Measurements from ENCODE around the gene CCDC102A.

DNA sequence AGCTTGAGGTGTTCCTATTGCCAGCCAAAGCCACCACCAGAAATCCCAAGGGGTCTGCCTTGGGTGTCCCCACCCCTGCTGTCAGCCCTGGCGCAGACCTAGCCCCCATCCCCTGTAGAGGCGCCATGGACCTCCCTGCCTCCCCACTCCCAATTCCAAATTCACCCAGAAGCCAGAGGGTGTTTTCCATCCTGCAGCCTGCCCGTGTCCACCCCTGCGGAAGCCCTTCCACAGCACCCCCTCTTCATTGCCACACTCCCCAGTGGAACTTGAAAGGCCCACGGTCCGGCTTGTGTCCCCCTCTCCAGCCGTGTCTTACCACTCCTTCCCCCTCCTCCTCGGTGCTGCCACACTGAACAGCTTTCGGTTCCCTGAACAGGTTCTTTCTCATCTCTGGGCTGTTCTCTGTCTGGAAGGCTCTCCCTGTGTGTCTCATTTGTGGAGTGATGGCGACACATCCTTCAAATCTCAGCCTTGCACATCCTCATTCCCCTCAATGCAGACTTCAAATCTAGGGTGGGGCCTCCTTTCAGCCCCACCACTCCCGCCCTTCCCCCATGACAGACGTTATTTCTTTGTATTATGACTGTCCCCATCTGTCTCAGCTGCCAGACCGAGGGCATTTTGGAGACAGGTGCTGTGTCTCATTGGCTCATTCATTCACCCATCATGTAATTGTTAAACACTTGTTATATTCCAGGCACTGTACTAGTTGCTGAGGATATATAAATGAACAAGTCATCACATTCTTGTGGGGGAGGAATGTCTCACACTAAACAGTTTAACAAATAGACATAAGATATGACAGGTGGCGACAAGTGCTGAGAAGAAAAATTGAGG, 42.4 kb upstream of the CCDC102A start:
- TF ChIP-seq, protein P1, sequence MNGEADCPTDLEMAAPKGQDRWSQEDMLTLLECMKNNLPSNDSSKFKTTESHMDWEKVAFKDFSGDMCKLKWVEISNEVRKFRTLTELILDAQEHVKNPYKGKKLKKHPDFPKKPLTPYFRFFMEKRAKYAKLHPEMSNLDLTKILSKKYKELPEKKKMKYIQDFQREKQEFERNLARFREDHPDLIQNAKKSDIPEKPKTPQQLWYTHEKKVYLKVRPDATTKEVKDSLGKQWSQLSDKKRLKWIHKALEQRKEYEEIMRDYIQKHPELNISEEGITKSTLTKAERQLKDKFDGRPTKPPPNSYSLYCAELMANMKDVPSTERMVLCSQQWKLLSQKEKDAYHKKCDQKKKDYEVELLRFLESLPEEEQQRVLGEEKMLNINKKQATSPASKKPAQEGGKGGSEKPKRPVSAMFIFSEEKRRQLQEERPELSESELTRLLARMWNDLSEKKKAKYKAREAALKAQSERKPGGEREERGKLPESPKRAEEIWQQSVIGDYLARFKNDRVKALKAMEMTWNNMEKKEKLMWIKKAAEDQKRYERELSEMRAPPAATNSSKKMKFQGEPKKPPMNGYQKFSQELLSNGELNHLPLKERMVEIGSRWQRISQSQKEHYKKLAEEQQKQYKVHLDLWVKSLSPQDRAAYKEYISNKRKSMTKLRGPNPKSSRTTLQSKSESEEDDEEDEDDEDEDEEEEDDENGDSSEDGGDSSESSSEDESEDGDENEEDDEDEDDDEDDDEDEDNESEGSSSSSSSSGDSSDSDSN (CRISPR knock-in tag; IDR thresholded peaks at IDR 0.05), result no peak
- TF ChIP-seq, protein P2, sequence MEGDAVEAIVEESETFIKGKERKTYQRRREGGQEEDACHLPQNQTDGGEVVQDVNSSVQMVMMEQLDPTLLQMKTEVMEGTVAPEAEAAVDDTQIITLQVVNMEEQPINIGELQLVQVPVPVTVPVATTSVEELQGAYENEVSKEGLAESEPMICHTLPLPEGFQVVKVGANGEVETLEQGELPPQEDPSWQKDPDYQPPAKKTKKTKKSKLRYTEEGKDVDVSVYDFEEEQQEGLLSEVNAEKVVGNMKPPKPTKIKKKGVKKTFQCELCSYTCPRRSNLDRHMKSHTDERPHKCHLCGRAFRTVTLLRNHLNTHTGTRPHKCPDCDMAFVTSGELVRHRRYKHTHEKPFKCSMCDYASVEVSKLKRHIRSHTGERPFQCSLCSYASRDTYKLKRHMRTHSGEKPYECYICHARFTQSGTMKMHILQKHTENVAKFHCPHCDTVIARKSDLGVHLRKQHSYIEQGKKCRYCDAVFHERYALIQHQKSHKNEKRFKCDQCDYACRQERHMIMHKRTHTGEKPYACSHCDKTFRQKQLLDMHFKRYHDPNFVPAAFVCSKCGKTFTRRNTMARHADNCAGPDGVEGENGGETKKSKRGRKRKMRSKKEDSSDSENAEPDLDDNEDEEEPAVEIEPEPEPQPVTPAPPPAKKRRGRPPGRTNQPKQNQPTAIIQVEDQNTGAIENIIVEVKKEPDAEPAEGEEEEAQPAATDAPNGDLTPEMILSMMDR (CRISPR knock-in tag; IDR thresholded peaks at IDR 0.05), result no peak
- TF ChIP-seq MZF1 (CRISPR knock-in tag; IDR thresholded peaks at IDR 0.05; ENCODE audit: borderline replicate concordance) (no peak), SP1 (IDR thresholded peaks at IDR 0.05) (no peak), SP1 (CRISPR knock-in tag; IDR thresholded peaks at IDR 0.05) (no peak), NR2F1 (CRISPR knock-in tag; IDR thresholded peaks at IDR 0.05) (no peak)

All from HepG2 (cell line).